T-helper 1 cell (primary cell): ENCODE measurements around the gene NELFB.

Experiments used
- DNase-seq, 5 donors: peaks; one replicate each; pipeline ENCODE4 v3.0.0-alpha.2; 2012 to 2020

Gene NELFB

GRCh38 chr9:137303893-137304382 is 48.8 kb downstream of the NELFB start:
- peak in 1 of 5 donors; percentile 17 for DNase-seq

GRCh38 chr9:137304383-137305059 is 49.4 kb downstream of the NELFB start:
- DNase-seq, result peak in 1 of 5 donors; percentile 15

DNA sequence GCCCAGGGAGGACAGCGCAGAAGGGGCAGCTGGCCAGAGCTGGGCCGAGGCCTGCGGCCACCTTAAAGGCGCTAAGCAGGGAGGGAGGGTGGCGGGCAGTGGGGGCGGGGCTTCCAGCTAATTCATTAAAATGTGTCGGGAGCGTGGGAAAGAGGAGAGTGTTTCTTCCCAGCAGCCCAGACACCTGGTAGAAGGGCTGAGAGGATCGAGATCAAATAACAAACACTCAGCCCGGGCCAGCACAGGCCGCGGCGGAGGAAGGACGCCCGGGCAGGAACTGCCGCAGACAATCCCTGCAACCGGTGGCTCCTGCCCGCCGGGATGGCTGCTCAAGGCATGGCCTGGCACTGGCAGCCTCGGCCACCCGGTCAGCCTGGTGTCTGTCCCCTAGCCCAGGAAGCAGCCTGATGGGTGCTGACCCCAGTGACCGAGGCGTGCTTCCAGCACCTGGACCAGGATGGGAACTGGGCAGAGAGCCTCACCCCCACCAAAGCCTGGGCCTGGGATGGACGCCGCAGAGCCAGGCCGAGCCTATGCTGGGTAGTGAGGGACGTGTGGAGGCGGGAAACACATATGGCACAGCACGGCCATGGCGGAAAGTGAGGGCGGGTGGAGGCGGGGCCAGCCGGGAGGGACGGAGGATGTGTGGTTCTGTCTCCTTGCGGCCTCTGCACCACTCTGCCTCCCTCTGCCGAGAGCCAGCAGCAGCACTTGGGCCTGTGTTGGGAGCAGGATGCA is 50.1 kb downstream of the NELFB start:
- peak in 4 of 5 donors; percentile 38 to 76 (median 52) for DNase-seq

DNA sequence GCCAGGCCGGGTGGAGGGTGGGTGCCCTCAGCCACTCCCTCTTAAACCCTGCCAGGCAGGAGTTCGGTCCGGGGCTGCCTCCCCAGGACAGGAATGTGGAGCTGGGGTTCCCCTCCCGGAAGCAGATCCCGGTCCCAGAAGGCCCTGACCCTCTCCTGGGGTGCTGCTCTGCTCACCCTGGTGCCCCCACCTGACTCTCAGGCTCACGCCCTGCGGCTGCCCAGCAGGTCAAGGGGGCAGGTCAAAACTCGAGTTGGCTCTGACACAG is 50.6 kb downstream of the NELFB start:
- no peak for DNase-seq

- DNase-seq, result no peak
Measured at GRCh38 chr9:137306066-137306849, 51.1 kb downstream of the NELFB start.

- DNase-seq, result no peak
Measured at GRCh38 chr9:137306850-137307254, 51.7 kb downstream of the NELFB start.

- DNase-seq, result peak in 1 of 5 donors; percentile 12
Measured at GRCh38 chr9:137307255-137308056, 52.3 kb downstream of the NELFB start.

DNA sequence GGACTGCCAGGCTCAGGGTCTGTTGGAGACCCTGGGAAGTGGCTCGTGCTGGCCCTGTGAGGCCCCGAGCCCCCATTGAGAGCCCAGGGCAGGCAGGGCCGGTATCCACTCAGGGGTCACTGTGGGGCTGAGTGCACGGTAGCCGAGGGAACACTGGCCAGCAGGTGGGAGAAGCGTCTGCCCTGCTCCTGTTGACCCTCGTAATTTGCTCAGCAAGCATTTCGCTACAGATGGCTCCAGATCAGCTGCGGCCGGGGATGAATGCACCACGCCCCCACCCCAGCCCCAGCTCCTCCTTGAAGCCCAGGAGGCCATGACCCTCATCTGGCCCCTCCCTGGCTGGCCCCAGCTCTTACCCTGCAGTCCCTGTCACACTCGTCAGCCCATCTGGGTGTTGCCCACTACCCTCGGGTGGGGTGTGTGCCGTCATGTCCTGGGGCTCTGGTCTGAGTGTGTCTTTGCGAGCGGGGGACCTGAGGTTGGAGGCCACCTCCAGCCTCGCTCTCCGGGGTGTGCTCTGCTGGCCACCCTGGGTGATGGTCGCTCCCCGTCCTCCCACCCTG is 53.0 kb downstream of the NELFB start:
- DNase-seq, result no peak

GRCh38 chr9:137309368-137310188 is 54.5 kb downstream of the NELFB start:
- DNase-seq, result no peak

- DNase-seq, result no peak
Measured at GRCh38 chr9:137310189-137311052, 55.3 kb downstream of the NELFB start.

DNA sequence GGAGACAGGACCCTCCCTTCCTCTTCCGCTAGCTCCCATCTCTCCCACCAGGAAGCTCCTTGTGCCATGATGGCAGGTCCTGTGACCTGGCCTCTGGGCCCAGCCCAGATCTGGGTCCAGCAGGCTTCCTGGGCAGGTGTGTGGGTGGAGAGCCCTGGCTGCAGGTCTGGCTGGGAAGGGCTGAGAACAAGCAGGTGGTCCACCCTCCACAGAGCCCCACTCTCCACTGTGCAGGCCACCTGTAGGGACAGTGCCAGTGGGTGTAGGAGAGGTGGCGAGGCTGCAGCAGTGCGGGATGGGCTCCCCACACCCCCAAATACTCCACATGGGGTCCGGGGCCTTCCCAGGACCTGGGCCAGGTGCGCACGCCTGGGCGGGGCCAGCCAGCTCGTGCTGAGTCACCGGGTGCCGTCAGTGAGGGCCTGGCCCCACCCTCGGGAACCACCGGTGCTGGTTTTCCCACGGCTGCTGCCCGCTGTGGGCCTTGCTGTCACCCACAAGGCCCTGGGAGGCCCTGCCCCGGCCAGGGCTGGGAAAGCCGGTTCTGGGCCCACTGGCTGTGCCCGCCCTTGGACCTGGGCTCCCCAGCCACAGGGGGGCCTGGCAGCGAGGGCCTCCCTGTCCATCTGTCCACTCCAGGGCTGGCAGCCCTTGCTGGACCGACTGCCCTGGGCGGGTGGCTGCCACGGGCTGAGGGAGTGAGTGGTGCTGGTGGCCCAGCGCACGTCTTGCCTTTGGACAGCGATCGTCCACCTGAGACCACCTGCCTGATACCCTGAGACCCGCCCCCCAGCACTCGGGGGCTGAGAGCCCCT is 56.3 kb downstream of the NELFB start:
- DNase-seq, result peak in 1 of 5 donors; percentile 32

DNA sequence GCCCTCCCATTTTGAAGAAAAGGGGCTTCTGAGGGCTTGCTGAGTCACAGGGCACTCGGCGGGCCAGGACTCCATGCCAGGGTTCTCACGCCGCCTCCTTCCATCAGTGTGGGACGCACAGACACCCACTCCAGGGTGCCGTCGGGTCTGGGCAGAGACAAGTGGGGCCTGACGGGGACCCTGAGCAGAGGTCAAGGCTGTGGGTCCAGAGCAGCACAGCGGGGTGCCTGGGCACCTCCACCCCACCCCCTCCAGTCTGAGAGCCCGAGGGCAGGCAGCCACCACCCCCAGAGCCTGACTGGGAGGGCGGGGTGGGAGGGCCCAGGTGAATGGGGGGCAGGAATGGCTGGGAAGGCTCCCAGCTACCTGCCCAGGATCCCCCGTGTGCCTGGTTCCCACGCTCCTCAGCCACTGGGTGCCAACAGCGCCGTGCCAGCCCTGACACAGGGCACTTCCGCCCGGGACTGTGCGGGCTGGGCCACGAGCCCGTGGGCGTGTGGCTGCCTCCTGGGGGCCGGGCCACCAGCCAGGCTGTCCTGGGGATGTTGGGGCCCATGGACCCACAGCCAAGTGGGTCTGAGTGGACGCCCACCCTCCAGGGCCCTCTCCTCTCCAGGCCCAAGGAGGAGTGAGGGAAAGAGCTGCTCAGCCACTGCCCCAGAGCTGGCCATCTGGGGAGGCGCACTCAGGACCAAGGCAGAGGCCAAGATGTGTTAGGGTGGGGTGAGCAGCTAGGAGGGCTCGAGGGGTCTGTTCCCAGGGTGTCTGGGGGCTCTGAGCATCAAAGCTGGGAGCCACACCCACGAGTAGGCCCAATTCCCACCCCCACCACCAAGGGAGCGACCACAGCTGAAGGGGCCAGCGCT is 57.1 kb downstream of the NELFB start:
- DNase-seq, result peak in 1 of 5 donors; percentile 8

DNA sequence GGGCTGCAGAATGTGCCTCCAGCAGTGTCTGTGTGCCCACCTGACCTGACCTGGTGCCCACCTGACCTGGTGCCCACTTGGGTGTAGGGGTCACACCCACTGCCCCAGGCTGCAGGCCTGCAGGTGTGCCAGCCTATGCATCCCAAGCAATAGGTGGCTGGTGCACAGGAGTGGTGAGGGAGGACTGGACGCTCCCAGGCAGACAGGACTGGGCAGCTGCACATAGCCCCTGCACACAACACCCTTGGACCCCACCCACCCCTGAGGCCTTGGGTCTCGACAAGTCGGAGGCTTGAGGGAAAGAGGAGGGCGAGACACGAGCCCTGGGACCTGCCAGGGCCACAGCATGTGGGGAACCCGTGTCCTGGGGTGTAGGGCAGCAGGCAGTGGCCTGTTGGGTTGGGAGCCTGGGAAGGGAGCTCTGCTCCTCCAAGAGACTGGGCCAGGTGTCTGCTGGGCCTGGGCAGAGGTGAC is 57.8 kb downstream of the NELFB start:
- no peak for DNase-seq

DNA sequence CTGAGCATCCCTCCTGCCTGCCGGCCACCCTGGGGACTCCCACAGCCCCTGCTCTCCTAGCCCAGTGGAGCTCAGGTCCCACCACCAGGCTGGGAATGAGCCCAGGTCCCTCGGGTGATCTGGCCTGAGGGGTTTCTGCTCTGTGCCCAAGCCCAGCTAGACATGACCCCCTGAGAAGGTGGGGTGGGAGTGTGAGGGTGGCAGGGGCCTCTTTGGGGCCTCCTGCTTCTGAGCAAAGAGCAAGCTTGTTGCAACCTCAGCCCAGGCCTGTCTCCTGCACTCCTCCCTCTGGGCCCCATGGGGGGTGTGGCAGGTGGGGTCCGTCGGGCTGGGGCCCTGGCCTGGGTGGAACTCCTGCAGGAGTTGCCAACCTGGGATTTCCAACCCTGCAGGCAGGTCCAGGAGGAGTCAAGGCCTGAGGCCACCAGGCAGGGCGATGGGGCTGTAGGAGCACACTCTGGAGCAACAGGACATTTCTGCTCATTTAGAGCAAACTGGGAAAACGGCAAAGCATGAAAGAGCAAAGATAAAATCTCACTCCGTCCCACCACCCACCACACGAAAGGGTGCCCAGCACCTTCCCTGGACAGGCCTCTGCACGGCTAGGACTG is 58.3 kb downstream of the NELFB start:
- no peak for DNase-seq

DNA sequence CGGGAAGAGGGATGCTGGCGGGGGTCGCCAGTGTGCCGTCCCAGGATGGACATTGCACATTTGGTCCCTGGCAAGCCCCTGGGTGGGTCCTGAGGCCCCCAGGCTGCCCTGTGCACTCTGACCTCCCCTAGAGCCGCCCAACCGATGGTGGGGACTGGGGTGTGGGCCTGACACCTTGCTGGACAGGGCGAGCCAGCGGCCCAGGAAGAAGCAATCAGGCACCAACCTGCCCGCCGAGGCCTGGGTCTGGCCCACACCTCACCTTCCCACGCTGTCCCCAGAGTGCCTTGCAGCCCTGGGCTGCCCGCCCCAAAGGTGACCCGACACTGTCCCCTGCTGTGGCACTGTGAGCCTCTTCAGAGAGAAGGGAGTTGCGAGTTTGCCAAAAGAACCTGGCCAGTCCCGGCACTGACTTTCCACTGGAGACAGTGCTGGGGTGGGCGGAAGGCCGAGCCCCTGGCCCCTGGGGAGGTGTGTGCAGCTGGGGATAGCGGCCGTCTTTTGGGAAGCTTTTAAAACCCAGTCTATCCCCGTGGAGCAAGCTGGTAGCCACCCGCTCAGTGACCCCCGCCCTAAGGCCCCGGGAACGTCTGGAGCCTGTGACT is 58.9 kb downstream of the NELFB start:
- peak in 1 of 5 donors; percentile 11 for DNase-seq

GRCh38 chr9:137314561-137315560 is 59.7 kb downstream of the NELFB start:
- DNase-seq, result peak in 1 of 5 donors; percentile 14
